Keratinocyte (primary cell): ENCODE results near the gene LSAMP. TPM values are rescaled to one million over a fixed set of nuclear protein-coding genes. Genes with fewer than 3 reads are reported as not detected.

Experiments
- DNase-seq: peaks from one replicate; pipeline ENCODE4 v3.0.0-alpha.2; 2011; ENCODE audit warnings: low read depth, missing footprints, low spot score
- FAIRE-seq: peaks from 2 replicates; lab custom pipeline; 2011; peaks lifted over from hg19 to GRCh38; lab: Jason Lieb, UNC
- H2AFZ ChIP-seq: 2 replicates; pipeline ENCODE4 v1.6.0; 2012; ENCODE audit warnings: low read length, control low read depth, inconsistent platforms; ENCODE audit not compliant: control insufficient read depth
- H3K27ac ChIP-seq: 2 replicates; pipeline ENCODE4 v1.5.1; 2011; ENCODE audit warnings: low read length; ENCODE audit not compliant: control insufficient read depth, insufficient read depth
- H3K27me3 ChIP-seq: 3 replicates; pipeline ENCODE4 v1.6.0; 2011; ENCODE audit warnings: low read length; ENCODE audit not compliant: control insufficient read depth, insufficient read depth; ENCODE audit errors: extremely low read depth
- H3K36me3 ChIP-seq, 2 experiments: 2 replicates in 1 of 2; 3 replicates in 1 of 2; pipeline ENCODE4 v1.5.1; 2011; ENCODE audit warnings: low read length in 2 of 2, mild to moderate bottlenecking in 1 of 2; ENCODE audit not compliant: control insufficient read depth in 2 of 2, insufficient read depth in 2 of 2; ENCODE audit errors: extremely low read depth in 1 of 2
- H3K4me1 ChIP-seq: 3 replicates; pipeline ENCODE4 v1.5.1; 2011; ENCODE audit warnings: low read length; ENCODE audit not compliant: control insufficient read depth, insufficient read depth; ENCODE audit errors: extremely low read depth
- H3K4me2 ChIP-seq: 3 replicates; pipeline ENCODE4 v1.6.0; 2011; ENCODE audit warnings: low read depth, low read length; ENCODE audit not compliant: control insufficient read depth, insufficient read depth; ENCODE audit errors: extremely low read depth
- H3K4me3 ChIP-seq, 3 experiments: fragments of 200-600 bp in 1 of 3; sonication (generic) in 1 of 3; 2 replicates in 2 of 3; 3 replicates in 1 of 3; pipeline ENCODE4 v1.5.1; 2011 to 2016; ENCODE audit warnings: low read length in 3 of 3, mild to moderate bottlenecking in 3 of 3, control low read depth in 2 of 3, inconsistent platforms in 1 of 3, low read depth in 1 of 3, mixed read lengths in 1 of 3, mixed run types in 1 of 3, moderate library complexity in 1 of 3; ENCODE audit not compliant: control insufficient read depth in 2 of 3, insufficient read depth in 2 of 3; ENCODE audit errors: extremely low read depth in 1 of 3
- H3K79me2 ChIP-seq: 2 replicates; pipeline ENCODE4 v1.6.0; 2012; ENCODE audit warnings: low read length; ENCODE audit not compliant: control insufficient read depth, insufficient read depth
- H3K9ac ChIP-seq: 3 replicates; pipeline ENCODE4 v1.6.0; 2011; ENCODE audit warnings: low read length; ENCODE audit not compliant: control insufficient read depth, insufficient read depth; ENCODE audit errors: extremely low read depth
- H3K9me1 ChIP-seq: 3 replicates; pipeline ENCODE4 v1.6.0; 2011; ENCODE audit warnings: low read length; ENCODE audit not compliant: control insufficient read depth, insufficient read depth; ENCODE audit errors: extremely low read depth
- H3K9me3 ChIP-seq: 2 replicates; pipeline ENCODE4 v1.5.1; 2012; ENCODE audit warnings: low read depth, low read length; ENCODE audit not compliant: control insufficient read depth
- H4K20me1 ChIP-seq: 3 replicates; pipeline ENCODE4 v1.6.0; 2011; ENCODE audit warnings: low read length; ENCODE audit not compliant: control insufficient read depth, insufficient read depth; ENCODE audit errors: extremely low read depth
- EZH2 ChIP-seq: IDR thresholded peaks from one replicate; pipeline ENCODE4 v1.6.1; 2012; ENCODE audit warnings: inconsistent platforms, mild to moderate bottlenecking, low read length, moderate library complexity
- dilution Hi-C: fragments of 300-500 bp; cut with MboI; formaldehyde crosslinking; loops from one replicate; pipeline ENCODE4 v1.7.0; 2020; ENCODE audit warnings: low sequenced_read_pairs; ENCODE audit not compliant: extremely low pct_ligation_motif_present
- polyA plus RNA-seq, 5 experiments: library from polyadenylated mRNA; depleted of rRNA in 3 of 5; stranded (reverse) in 3 of 5; stranded (forward) in 1 of 5; unstranded in 1 of 5; fragments of >200 nt; gene quantifications; 1 replicate in 1 of 5; 2 replicates in 3 of 5; 3 replicates in 1 of 5; pipeline versions ENCODE4 v1.2.1 to v1.2.3, GENCODE V29; 2011 to 2012; ENCODE audit warnings: missing spikeins in 2 of 5, low read depth in 1 of 5, low replicate concordance in 1 of 5
- TF ChIP-seq, protein P1 (sequence below), 3 experiments: IDR thresholded peaks in 1 of 3; conservative IDR thresholded peaks in 1 of 3; optimal IDR thresholded peaks in 1 of 3; 2 replicates in 2 of 3; 3 replicates in 1 of 3; pipeline versions ENCODE3 to v1.5.1; 2011; ENCODE audit warnings: low read length in 3 of 3, mild to moderate bottlenecking in 3 of 3, moderate library complexity in 2 of 3, control low read depth in 1 of 3, inconsistent platforms in 1 of 3; ENCODE audit not compliant: insufficient read depth in 2 of 3; ENCODE audit errors: extremely low read depth in 1 of 3

The LSAMP gene
- polyA plus RNA-seq, 1 donor (not counting 4 experiments of a cell fraction or from before 2014, with no cell fraction given), result 0.12 TPM

- no peak overlapping the region for H3K4me2 ChIP-seq
- H3K9ac ChIP-seq, result no peak overlapping the region
- H3K4me3 ChIP-seq, result no peak overlapping the region
- no peaks in the 10 kb centered on the region for H4K20me1 ChIP-seq
- DNase-seq (no peak), FAIRE-seq (no peak)
- no peaks in the 10 kb centered on the region for H3K27me3 ChIP-seq
- no peak overlapping the region for H3K27ac ChIP-seq
- no peaks in the 10 kb centered on the region for H3K79me2 ChIP-seq
- no peak overlapping the region for H2AFZ ChIP-seq
- H3K9me1 ChIP-seq, result no peaks in the 10 kb centered on the region
- no peaks in the 10 kb centered on the region for H3K36me3 ChIP-seq
- dilution Hi-C loops, result no loop called here
- no peak for TF ChIP-seq EZH2
- TF ChIP-seq, protein P1, sequence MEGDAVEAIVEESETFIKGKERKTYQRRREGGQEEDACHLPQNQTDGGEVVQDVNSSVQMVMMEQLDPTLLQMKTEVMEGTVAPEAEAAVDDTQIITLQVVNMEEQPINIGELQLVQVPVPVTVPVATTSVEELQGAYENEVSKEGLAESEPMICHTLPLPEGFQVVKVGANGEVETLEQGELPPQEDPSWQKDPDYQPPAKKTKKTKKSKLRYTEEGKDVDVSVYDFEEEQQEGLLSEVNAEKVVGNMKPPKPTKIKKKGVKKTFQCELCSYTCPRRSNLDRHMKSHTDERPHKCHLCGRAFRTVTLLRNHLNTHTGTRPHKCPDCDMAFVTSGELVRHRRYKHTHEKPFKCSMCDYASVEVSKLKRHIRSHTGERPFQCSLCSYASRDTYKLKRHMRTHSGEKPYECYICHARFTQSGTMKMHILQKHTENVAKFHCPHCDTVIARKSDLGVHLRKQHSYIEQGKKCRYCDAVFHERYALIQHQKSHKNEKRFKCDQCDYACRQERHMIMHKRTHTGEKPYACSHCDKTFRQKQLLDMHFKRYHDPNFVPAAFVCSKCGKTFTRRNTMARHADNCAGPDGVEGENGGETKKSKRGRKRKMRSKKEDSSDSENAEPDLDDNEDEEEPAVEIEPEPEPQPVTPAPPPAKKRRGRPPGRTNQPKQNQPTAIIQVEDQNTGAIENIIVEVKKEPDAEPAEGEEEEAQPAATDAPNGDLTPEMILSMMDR (optimal IDR thresholded peaks at IDR 0.05 in 1 of 3, IDR thresholded peaks at IDR 0.05 in 1 of 3, conservative IDR thresholded peaks at IDR 0.05 in 1 of 3; ENCODE audit: extremely low read depth in 1 of 3, insufficient read depth in 2 of 3, low read length in 3 of 3), result no peak
- peaks cover 2% of the 10 kb centered on the region for H3K9me3 ChIP-seq
- no peaks in the 10 kb centered on the region for H3K4me1 ChIP-seq
These were observed 53.7 kb downstream of the LSAMP start for GRCh38 chr3:116391296-116392201.

- peaks cover 2% of the 10 kb centered on the region for H3K9me3 ChIP-seq
- H3K27me3 ChIP-seq, result no peaks in the 10 kb centered on the region
- FAIRE-seq, result no peak
- no peaks in the 10 kb centered on the region for H3K79me2 ChIP-seq
- TF ChIP-seq EZH2, result no peak
- TF ChIP-seq, protein P1 (optimal IDR thresholded peaks at IDR 0.05 in 1 of 3, IDR thresholded peaks at IDR 0.05 in 1 of 3, conservative IDR thresholded peaks at IDR 0.05 in 1 of 3; ENCODE audit: extremely low read depth in 1 of 3, insufficient read depth in 2 of 3, low read length in 3 of 3), result no peak
- dilution Hi-C loops, result no loop called here
- DNase-seq, result no peak
- H3K9me1 ChIP-seq, result no peaks in the 10 kb centered on the region
- H3K36me3 ChIP-seq, result no peaks in the 10 kb centered on the region
- no peak overlapping the region for H2AFZ ChIP-seq
- H3K4me3 ChIP-seq, result no peak overlapping the region
- H3K9ac ChIP-seq, result no peak overlapping the region
- no peak overlapping the region for H3K4me2 ChIP-seq
- H3K4me1 ChIP-seq, result no peaks in the 10 kb centered on the region
- H3K27ac ChIP-seq, result no peak overlapping the region
- no peaks in the 10 kb centered on the region for H4K20me1 ChIP-seq
These were observed 55.0 kb downstream of the LSAMP start for GRCh38 chr3:116390318-116390717.
